Calu3 (cell line): ENCODE results near the gene RAB42. TPM values are rescaled to one million over a fixed set of nuclear protein-coding genes. Genes with fewer than 3 reads are reported as not detected.

Source experiments
- BruUV-seq: library from RNA; stranded (reverse); fragments of 400-500 nt; replicated peaks from 2 replicates; lab custom pipeline; 2021; lab: Mats Ljungman, UMichigan
- CTCF ChIA-PET: fragments of 300-600 bp; sonication (Branson Sonifier 250); formaldehyde crosslinking; loops from one replicate; lab custom pipeline; 2022; ENCODE audit warnings: antibody characterized with exemption; lab: Charles Lee
- DNase-seq: peaks from one replicate; pipeline ENCODE4 v3.0.0; 2022
- H3K27ac Mint-ChIP-seq: one replicate; pipeline ENCODE4 v1.8.0; 2022; ENCODE audit warnings: mixed read lengths; ENCODE audit not compliant: unreplicated experiment
- H3K27me3 Mint-ChIP-seq: one replicate; pipeline ENCODE4 v1.8.0; 2022; ENCODE audit warnings: mixed read lengths; ENCODE audit not compliant: unreplicated experiment
- H3K36me3 Mint-ChIP-seq: one replicate; pipeline ENCODE4 v1.8.0; 2022; ENCODE audit warnings: mild to moderate bottlenecking, moderate library complexity, mixed read lengths; ENCODE audit not compliant: insufficient read depth, unreplicated experiment
- H3K4me1 Mint-ChIP-seq: one replicate; pipeline ENCODE4 v1.8.0; 2022; ENCODE audit warnings: mild to moderate bottlenecking, low read depth, mixed read lengths; ENCODE audit not compliant: unreplicated experiment
- H3K4me3 Mint-ChIP-seq: one replicate; pipeline ENCODE4 v1.8.0; 2022; ENCODE audit warnings: mild to moderate bottlenecking, low read depth, moderate library complexity, mixed read lengths; ENCODE audit not compliant: unreplicated experiment
- H3K9me3 Mint-ChIP-seq: one replicate; pipeline ENCODE4 v1.8.0; 2022; ENCODE audit warnings: low read depth, mixed read lengths; ENCODE audit not compliant: unreplicated experiment
- CTCF ChIP-seq: fragments of 200-600 bp; IDR thresholded peaks from one replicate; pipeline ENCODE4 v1.8.0; 2022; ENCODE audit warnings: antibody characterized with exemption; ENCODE audit not compliant: unreplicated experiment
- intact Hi-C: fragments of 100-400 bp; cut with micrococcal nuclease; formaldehyde crosslinking; loops from one replicate; pipeline ENCODE4 v1.10.0; 2022; ENCODE audit not compliant: unreplicated experiment
- total RNA-seq: library from RNA; stranded (reverse); gene quantifications from 2 replicates; pipeline ENCODE4 v1.2.3, GENCODE V29; 2022

RAB42 gene
- total RNA-seq, 1 experiment from 2014 or later, result 1.1 TPM

GRCh38 chr1:28601696-28602095 lies 9.6 kb downstream of the RAB42 start:
- DNase-seq, result peak; percentile 65
- H3K4me1 Mint-ChIP-seq, result peaks cover 25% of the 10 kb centered on the region
- no peak for TF ChIP-seq CTCF
- peak overlapping the region; percentile 61 for H3K27ac Mint-ChIP-seq
- intact Hi-C loops, result loop anchor here (5.0 to 10.0 kb wide), 2 partner anchors 194 to 227 kb away; no protein-coding TSS in a partner anchor
- peaks cover 28% of the 10 kb centered on the region for H3K36me3 Mint-ChIP-seq
- H3K27me3 Mint-ChIP-seq, result no peaks in the 10 kb centered on the region
- CTCF ChIA-PET, result interaction anchor here (0.5 to 2.8 kb wide), 8 partner anchors 18 to 248 kb away, joined by 3 to 21 read pairs (median 3); partner anchors contain the start of gene TAF12
- no peaks in the 10 kb centered on the region for H3K9me3 Mint-ChIP-seq
- peak overlapping the region; percentile 42 for H3K4me3 Mint-ChIP-seq
- no TSS peak for BruUV-seq

- Mint-ChIP-seq H3K4me1 (peaks cover 25% of the 10 kb centered on the region), H3K4me3 (no peak overlapping the region), H3K9me3 (no peaks in the 10 kb centered on the region), H3K27ac (no peak overlapping the region), H3K27me3 (no peaks in the 10 kb centered on the region), H3K36me3 (peaks cover 28% of the 10 kb centered on the region)
- intact Hi-C loops, result loop anchor here (1.0 to 10.0 kb wide), 3 partner anchors 84 to 228 kb away; no protein-coding TSS in a partner anchor
- TF ChIP-seq CTCF, result peak; percentile 57
- DNase-seq, result peak; percentile 66
- CTCF ChIA-PET, result interaction anchor here (0.5 to 2.8 kb wide), 14 partner anchors 10 to 754 kb away, joined by 3 to 21 read pairs (median 3); partner anchors contain the start of gene YTHDF2
- no TSS peak for BruUV-seq
Measured at GRCh38 chr1:28602536-28603439, 10.7 kb downstream of the RAB42 start.

- Mint-ChIP-seq H3K9me3 (no peaks in the 10 kb centered on the region), H3K4me3 (no peak overlapping the region), H3K36me3 (peaks cover 28% of the 10 kb centered on the region), H3K27me3 (no peaks in the 10 kb centered on the region), H3K4me1 (peaks cover 15% of the 10 kb centered on the region), H3K27ac (no peak overlapping the region)
- DNase-seq, result no peak
- no TSS peak for BruUV-seq
- no peak for TF ChIP-seq CTCF
- CTCF ChIA-PET, result interaction anchor here (0.6 kb wide), 1 partner anchor 21 kb away, joined by 3 read pairs; no protein-coding TSS in a partner anchor
- intact Hi-C loops, result loop anchor here (5.0 to 10.0 kb wide), 2 partner anchors 197 to 230 kb away; no protein-coding TSS in a partner anchor
Measured at GRCh38 chr1:28604411-28604810, 12.3 kb downstream of the RAB42 start.

GRCh38 chr1:28604962-28605361 lies 12.9 kb downstream of the RAB42 start:
- Mint-ChIP-seq H3K36me3 (peaks cover 33% of the 10 kb centered on the region), H3K4me3 (no peak overlapping the region), H3K27me3 (no peaks in the 10 kb centered on the region), H3K27ac (no peak overlapping the region), H3K9me3 (no peaks in the 10 kb centered on the region), H3K4me1 (peaks cover 14% of the 10 kb centered on the region)
- DNase-seq, result no peak
- CTCF ChIA-PET, result interaction anchor here (0.6 kb wide), 1 partner anchor 22 kb away, joined by 3 read pairs; no protein-coding TSS in a partner anchor
- BruUV-seq, result no TSS peak
- no peak for TF ChIP-seq CTCF
- intact Hi-C loops, result loop anchor here (5.0 to 10.0 kb wide), 2 partner anchors 198 to 230 kb away; no protein-coding TSS in a partner anchor
